Activated naive CD4-positive, alpha-beta T cell treated with anti-CD3 and anti-CD28 coated beads, Interleukin-2, amount 50 U/mL, for 24 hours (primary cell): ENCODE data around the gene POMP.

Experiments used
- H3K27ac Mint-ChIP-seq: one replicate; pipeline ENCODE4 v1.8.0; 2021; ENCODE audit warnings: mild to moderate bottlenecking, mixed read lengths
- H3K27me3 Mint-ChIP-seq: one replicate; pipeline ENCODE4 v1.8.0; 2021; ENCODE audit warnings: mixed read lengths
- H3K36me3 Mint-ChIP-seq: one replicate; pipeline ENCODE4 v1.8.0; 2021; ENCODE audit warnings: mixed read lengths
- H3K4me1 Mint-ChIP-seq: one replicate; pipeline ENCODE4 v1.8.0; 2021; ENCODE audit warnings: mixed read lengths
- H3K4me3 Mint-ChIP-seq: one replicate; pipeline ENCODE4 v1.8.0; 2021; ENCODE audit warnings: mild to moderate bottlenecking, mixed read lengths
- H3K9me3 Mint-ChIP-seq: one replicate; pipeline ENCODE4 v1.8.0; 2021; ENCODE audit warnings: mixed read lengths

Gene POMP

DNA sequence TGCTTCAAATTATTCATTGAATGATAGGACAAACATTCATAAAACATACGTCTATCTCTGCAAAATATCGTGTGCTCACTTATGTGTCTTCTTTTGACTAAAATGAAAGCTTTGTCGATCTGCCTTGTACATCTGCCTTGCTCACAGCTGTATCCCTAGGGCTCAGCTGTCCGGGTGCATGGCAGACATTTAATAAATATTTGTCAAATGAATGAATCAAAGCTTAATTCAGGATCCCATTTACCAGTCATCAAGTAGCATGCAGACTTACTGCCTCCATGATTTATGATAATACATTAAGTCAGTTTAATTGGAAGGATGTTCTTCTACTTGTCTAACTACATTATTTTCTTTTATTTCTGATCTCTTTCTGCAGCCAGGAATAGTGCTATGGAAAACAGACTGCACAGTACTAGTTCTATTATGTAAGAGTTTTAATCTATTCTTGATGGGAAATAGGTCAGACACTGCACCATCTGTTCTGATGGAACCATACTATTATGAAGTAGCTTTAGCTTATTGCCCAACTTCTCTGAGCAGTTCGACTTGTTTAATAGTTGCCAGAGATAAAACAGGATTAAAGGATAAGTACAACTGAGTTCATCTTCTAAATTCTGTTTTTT lies 46.6 kb downstream of the POMP start:
- no peaks in the 10 kb centered on the region for H3K27me3 Mint-ChIP-seq
- no peaks in the 10 kb centered on the region for H3K4me1 Mint-ChIP-seq
- H3K36me3 Mint-ChIP-seq, result peaks cover 27% of the 10 kb centered on the region
- no peaks in the 10 kb centered on the region for H3K9me3 Mint-ChIP-seq
- H3K27ac Mint-ChIP-seq, result no peak overlapping the region
- H3K4me3 Mint-ChIP-seq, result no peak overlapping the region

DNA sequence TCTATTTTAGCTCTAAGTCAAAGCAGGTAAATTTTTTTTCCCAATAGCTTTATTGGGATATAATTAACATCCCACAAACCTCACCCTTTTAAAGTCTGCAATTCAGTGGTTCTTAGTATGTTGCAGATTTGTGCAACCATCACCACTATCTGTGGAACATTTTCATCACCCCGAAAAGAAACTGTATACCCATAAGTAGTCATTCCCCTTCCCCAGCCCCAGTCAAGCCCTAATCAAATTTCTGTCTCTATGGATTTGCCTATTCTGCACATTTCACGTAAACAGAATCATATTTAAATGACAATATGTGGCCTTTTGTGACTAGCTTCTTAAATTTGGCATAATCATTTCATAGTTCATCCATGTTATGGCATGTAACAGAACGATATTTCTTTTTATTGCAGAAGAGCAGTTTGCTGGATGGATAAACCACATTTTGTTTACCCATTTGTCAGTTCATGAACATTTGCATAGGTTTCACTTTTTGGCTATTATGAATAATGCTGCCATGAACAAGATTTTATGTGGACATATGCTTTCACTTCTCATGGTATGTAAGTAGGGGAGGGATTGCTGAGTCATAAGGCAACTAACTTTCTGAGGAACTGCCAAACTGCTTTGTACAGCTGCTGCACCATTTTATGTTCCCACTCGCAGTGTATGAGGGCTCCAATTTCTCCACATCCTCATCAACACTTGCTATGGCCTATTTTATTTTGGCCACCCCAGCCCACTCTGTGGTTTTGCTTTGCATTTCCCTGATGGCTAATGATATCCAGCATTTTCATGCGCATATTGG lies 48.9 kb downstream of the POMP start:
- H3K4me3 Mint-ChIP-seq, result no peak overlapping the region
- H3K4me1 Mint-ChIP-seq, result no peaks in the 10 kb centered on the region
- peaks cover 18% of the 10 kb centered on the region for H3K36me3 Mint-ChIP-seq
- no peaks in the 10 kb centered on the region for H3K9me3 Mint-ChIP-seq
- H3K27ac Mint-ChIP-seq, result no peak overlapping the region
- H3K27me3 Mint-ChIP-seq, result no peaks in the 10 kb centered on the region

DNA sequence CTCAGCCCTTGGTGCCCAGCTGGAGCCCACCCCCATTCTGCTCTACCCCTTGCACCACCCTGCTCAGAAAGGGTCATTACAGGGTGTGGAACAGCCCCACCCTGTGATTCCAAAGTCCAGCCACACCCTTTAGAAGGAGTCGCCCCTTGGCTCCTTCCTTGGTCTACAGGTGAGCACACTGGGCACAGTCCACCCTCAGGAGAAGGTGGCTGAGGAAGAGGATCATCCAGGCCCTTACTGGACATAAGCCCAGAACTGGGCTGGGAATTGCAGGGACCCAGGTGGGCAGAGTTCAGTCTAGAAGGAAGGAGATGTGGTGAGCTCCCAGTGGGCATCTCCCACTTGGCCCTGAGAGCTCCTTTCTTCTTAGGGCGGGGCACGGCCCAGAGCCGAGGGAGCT lies 51.2 kb downstream of the POMP start:
- Mint-ChIP-seq H3K27me3 (no peaks in the 10 kb centered on the region), H3K4me3 (no peak overlapping the region), H3K4me1 (no peaks in the 10 kb centered on the region), H3K9me3 (no peaks in the 10 kb centered on the region), H3K36me3 (peaks cover 17% of the 10 kb centered on the region), H3K27ac (no peak overlapping the region)

DNA sequence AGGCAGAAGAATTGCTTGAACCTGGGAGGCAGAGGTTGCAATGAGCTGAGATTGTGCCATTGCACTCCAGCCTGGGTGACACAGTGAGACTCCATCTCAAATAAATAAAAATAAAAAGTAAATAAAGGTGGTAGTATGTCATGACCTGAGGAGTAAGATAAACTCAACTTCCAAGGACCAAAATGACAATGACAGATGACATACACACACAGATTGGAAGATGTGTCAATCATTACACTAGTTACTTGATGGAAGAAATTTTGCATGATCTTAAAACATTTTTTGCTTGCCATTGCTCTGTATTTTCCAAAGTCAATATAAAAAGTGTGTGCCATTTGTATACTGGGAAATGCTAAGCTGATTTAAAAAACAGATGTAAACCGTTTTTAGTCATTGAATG lies 55.7 kb downstream of the POMP start:
- Mint-ChIP-seq H3K9me3 (no peaks in the 10 kb centered on the region), H3K4me3 (no peak overlapping the region), H3K27ac (no peak overlapping the region), H3K4me1 (peaks cover 35% of the 10 kb centered on the region), H3K27me3 (no peaks in the 10 kb centered on the region), H3K36me3 (peaks cover 10% of the 10 kb centered on the region)

DNA sequence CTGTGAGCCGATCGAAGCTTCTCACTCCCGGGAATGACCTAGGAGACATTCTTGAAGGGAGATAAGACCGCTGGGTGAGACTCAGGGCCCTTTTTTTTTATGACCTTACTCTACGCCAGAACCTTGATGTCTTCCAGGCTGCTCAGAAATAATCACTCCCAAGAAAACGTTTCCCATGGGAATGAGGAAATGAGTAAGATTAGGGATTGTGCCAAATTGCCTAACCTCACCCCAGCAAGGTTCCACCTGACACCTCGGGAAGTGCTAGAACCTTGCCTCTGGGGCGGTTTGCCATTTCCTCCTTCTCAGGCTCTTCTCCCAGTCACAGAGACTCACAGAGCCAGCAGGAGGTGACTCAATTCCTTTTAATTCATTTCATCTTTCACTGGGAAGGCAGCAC lies 57.6 kb downstream of the POMP start:
- no peaks in the 10 kb centered on the region for H3K27me3 Mint-ChIP-seq
- H3K4me1 Mint-ChIP-seq, result peaks cover 37% of the 10 kb centered on the region
- peak overlapping the region; percentile 80 for H3K4me3 Mint-ChIP-seq
- H3K27ac Mint-ChIP-seq, result no peak overlapping the region
- H3K9me3 Mint-ChIP-seq, result no peaks in the 10 kb centered on the region
- H3K36me3 Mint-ChIP-seq, result peaks cover 7% of the 10 kb centered on the region

DNA sequence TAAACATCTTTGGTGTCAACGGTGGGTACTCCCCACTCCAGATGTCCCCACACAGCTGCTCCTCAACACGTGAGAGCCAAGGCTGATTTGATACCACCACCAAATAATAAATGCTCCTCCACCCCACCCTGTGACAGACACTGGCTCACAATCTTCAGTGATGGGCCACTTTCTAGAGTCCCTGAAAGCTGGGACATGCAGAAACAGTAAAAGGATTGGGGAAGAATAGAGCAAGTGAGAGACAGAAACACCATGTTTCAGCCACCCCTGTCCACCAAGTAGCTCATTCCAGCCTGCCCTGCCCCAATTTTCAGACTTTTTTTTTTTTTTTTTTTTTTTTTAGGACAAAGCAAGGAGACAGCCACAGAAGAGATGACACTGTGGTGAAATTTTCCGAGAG lies 58.2 kb downstream of the POMP start:
- Mint-ChIP-seq H3K27ac (peak overlapping the region; percentile 79), H3K27me3 (no peaks in the 10 kb centered on the region), H3K36me3 (peaks cover 7% of the 10 kb centered on the region), H3K4me3 (peak overlapping the region; percentile 80), H3K4me1 (peaks cover 37% of the 10 kb centered on the region), H3K9me3 (no peaks in the 10 kb centered on the region)

DNA sequence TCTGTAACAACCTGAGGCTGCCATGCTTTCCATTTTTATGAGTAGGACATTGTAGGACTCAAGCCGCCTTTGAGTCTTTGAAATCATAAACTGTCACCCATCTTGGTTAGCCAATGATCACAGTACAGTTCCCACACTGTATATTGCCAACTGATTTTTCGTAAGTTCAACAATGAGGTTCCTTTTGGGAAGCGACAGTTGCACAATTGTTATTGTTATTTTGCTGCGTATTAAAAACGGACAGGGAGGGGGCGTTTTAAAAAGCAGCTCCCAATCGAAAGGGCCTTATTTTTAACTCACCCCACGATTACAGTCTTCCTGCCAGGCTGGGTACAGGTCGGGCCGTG lies 59.2 kb downstream of the POMP start:
- H3K4me1 Mint-ChIP-seq, result peaks cover 37% of the 10 kb centered on the region
- peaks cover 3% of the 10 kb centered on the region for H3K36me3 Mint-ChIP-seq
- H3K4me3 Mint-ChIP-seq, result peak overlapping the region; percentile 99
- H3K27ac Mint-ChIP-seq, result peak overlapping the region; percentile 93
- no peaks in the 10 kb centered on the region for H3K9me3 Mint-ChIP-seq
- H3K27me3 Mint-ChIP-seq, result no peaks in the 10 kb centered on the region

DNA sequence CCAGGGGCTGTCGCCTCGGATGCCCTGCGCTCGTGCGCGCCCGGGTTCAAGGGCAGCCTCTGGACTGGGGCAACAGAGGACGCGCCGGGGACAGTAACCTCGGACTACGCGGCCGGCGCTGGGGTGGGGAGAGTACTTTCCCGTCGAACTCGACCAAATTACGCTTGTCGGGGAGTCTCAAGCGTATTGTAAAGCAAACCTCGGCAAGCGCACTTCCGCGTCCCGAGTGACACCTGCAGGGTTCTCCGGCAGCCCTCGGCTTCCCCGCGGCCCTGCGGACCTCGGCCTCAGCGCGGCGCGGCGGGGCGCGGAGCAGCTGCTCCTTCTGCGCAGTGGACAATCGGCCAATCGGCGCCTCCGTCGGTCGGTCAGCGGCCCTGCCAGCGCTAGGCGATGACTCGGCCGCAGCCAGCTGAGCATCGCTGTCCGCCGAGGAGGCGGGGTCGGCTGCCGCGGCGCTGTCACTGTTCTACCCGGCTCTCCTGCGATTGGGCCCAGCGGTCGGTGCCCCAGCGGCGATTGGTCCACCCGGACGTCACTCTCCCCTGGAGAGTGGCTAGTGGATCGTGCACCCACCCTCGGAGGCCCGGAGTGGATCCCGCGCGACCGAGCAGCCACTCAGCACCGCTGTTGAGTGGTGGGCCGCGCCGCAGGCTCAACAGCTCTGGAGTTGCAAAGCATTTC lies 59.8 kb downstream of the POMP start, which contains the start of gene SLC46A3:
TSS of gene SLC46A3 (minus strand) at position 428 of the 684 bp plus-strand sequence. CDS start 972 bp downstream, outside the sequence.
- Mint-ChIP-seq H3K4me3 (peak within 1 kb of the TSS; percentile 99), H3K4me1 (peaks cover 37% of the 10 kb centered on the region), H3K27ac (peak within 1 kb of the TSS; percentile 97), H3K36me3 (peaks cover 3% of the 10 kb centered on the region), H3K27me3 (no peaks in the 10 kb centered on the region), H3K9me3 (no peaks in the 10 kb centered on the region)

DNA sequence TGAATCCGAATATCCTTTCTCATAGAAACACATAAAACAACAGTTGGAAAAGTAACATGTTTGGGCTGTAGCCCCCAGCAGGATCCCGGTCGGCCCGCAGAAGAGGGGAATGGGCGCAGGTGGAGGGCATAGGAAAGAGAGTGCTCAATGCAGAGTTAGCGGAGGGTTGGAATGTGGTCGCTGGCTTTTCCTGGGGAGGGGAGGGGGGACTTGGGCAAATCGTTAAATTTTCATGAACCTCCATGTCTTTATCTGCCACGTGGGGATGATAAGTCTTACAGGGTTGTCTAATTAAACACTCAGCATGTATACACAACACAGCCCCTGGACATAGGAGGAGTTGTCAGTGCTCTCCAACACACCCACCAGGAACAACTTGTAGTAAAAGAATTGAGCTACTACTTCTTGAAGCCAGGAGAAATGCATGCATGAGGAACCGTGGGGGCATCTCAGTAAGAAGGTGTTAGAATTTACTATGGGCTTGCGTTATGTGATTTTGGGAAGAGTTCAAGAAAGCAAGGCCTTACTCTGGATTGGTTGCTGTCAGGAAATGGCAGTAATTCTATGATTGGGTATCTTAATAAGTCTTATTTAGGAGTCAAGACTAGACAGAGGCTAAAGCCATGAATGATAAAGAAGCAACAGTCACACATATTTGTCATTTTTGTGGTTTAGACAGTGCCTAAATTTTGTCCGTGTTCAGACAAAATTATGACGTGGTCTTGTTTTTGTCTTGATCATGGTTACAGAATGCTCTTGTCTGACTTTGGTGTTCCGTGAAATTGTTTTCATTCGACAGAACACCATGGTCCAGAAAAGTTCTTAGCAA lies 60.5 kb downstream of the POMP start:
- Mint-ChIP-seq H3K36me3 (peaks cover 3% of the 10 kb centered on the region), H3K9me3 (no peaks in the 10 kb centered on the region), H3K27me3 (no peaks in the 10 kb centered on the region), H3K4me1 (peaks cover 37% of the 10 kb centered on the region), H3K4me3 (peak overlapping the region; percentile 99), H3K27ac (peak overlapping the region; percentile 97)

DNA sequence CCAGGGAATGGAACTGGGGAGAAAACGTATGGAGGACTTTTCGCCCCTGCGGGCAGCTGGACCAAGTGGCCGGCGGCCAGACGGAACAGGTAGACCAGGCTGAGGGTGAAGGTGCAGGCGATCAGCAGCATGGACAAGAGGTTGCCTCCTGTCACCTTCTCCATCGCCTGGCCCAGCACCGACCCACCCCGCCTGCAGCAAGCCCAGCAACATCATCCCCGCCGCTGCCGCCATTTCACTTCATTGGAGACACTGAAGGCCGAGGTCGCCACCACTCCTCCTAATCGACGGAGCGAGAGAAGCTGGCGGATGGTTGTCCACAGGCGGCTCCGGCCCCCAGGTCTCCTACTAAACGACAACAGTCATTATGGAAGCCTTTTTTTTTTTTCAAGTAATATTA lies 64.9 kb downstream of the POMP start:
- no peaks in the 10 kb centered on the region for H3K9me3 Mint-ChIP-seq
- no peak overlapping the region for H3K27ac Mint-ChIP-seq
- H3K36me3 Mint-ChIP-seq, result no peaks in the 10 kb centered on the region
- H3K27me3 Mint-ChIP-seq, result peaks cover 3% of the 10 kb centered on the region
- no peak overlapping the region for H3K4me3 Mint-ChIP-seq
- peaks cover 10% of the 10 kb centered on the region for H3K4me1 Mint-ChIP-seq

DNA sequence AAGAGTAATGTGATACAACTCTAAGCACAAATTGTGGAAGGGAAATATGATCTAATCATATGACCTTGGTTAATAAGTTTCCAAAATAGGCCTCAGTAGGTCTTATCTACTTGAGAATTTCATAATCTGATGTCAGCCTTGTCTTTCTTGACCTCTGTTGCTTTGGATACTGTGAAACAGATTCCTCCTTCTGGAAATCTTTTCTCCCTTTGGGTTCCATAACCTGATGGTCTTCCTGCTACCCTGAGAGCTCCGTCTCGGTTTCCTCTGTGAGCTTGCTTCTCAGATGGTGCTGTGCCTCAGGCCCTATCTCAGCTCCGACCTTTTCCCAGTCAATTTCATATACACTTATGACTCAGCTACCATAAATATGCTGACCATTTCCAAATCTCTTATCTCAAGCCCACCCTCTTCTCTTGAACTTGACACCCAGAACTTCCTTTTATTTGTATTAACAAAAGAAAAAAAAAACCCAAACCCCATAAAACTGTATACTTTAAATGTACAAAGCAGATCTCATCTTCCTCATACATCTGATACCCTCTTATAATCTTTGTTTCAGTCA lies 66.2 kb downstream of the POMP start:
- H3K36me3 Mint-ChIP-seq, result no peaks in the 10 kb centered on the region
- peaks cover 3% of the 10 kb centered on the region for H3K27me3 Mint-ChIP-seq
- no peaks in the 10 kb centered on the region for H3K4me1 Mint-ChIP-seq
- H3K4me3 Mint-ChIP-seq, result no peak overlapping the region
- H3K27ac Mint-ChIP-seq, result no peak overlapping the region
- no peaks in the 10 kb centered on the region for H3K9me3 Mint-ChIP-seq
